GM23338 (cell line): ENCODE measurements around the gene CATSPER3. TPM values are rescaled to one million over a fixed set of nuclear protein-coding genes. Genes with fewer than 3 reads are reported as not detected.

Source experiments
- ATAC-seq: fragments of 200-7000 bp; cut with Tn5 transposase; 3 replicates; pipeline ENCODE4 v1.9.1; 2020
- DNase-seq: peaks from one replicate; pipeline ENCODE4 v3.0.0-alpha.2; 2015; ENCODE audit warnings: low spot score
- H2AFZ ChIP-seq: fragments of 200-600 bp; sonication (generic); 2 replicates; pipeline ENCODE4 v1.8.0; 2016; ENCODE audit warnings: antibody characterized with exemption, mild to moderate bottlenecking, moderate library complexity
- H3F3A ChIP-seq: fragments of 200-600 bp; sonication (generic); replicated peaks from 2 replicates; pipeline ENCODE4 v1.8.0; 2017; ENCODE audit warnings: antibody characterized with exemption, mixed run types, low read depth
- H3K27ac ChIP-seq: fragments of 200-600 bp; sonication (generic); 2 replicates; pipeline ENCODE4 v1.6.1; 2016; ENCODE audit warnings: low read depth
- H3K27me3 ChIP-seq: fragments of 200-600 bp; sonication (generic); 2 replicates; pipeline ENCODE4 v1.8.0; 2016; ENCODE audit warnings: mild to moderate bottlenecking, mixed run types, moderate library complexity; ENCODE audit not compliant: insufficient read depth
- H3K36me3 ChIP-seq: fragments of 200-600 bp; sonication (generic); 2 replicates; pipeline ENCODE4 v1.8.0; 2016; ENCODE audit warnings: mild to moderate bottlenecking; ENCODE audit not compliant: insufficient read depth
- H3K4me1 ChIP-seq: fragments of 200-600 bp; sonication (generic); 2 replicates; pipeline ENCODE4 v1.8.0; 2016; ENCODE audit warnings: mild to moderate bottlenecking, moderate library complexity; ENCODE audit not compliant: insufficient read depth
- H3K4me2 ChIP-seq: fragments of 200-600 bp; sonication (generic); 2 replicates; pipeline ENCODE4 v1.7.1; 2017; ENCODE audit warnings: mixed run types
- H3K4me3 ChIP-seq: fragments of 200-600 bp; sonication (generic); 2 replicates; pipeline ENCODE4 v1.6.1; 2016; ENCODE audit warnings: mixed run types
- H3K79me2 ChIP-seq: fragments of 200-600 bp; sonication (generic); replicated peaks from 2 replicates; pipeline ENCODE4 v1.8.0; 2017; ENCODE audit warnings: mild to moderate bottlenecking; ENCODE audit not compliant: insufficient read depth
- H3K9me2 ChIP-seq: fragments of 200-600 bp; sonication (generic); 2 replicates; pipeline ENCODE4 v1.8.0; 2017; ENCODE audit not compliant: insufficient read depth
- H4K20me1 ChIP-seq: fragments of 200-600 bp; sonication (generic); replicated peaks from 2 replicates; pipeline ENCODE4 v1.8.0; 2017; ENCODE audit warnings: mild to moderate bottlenecking; ENCODE audit not compliant: insufficient read depth
- H3K27ac Mint-ChIP-seq: 2 replicates; pipeline ENCODE4 v1.8.0; 2020; ENCODE audit warnings: inconsistent platforms, mild to moderate bottlenecking, moderate library complexity, mixed read lengths
- H3K27me3 Mint-ChIP-seq: 3 replicates; pipeline ENCODE4 v1.8.0; 2022; ENCODE audit warnings: low read depth, mild to moderate bottlenecking, moderate library complexity, mixed read lengths, inconsistent platforms; ENCODE audit not compliant: insufficient read depth, poor library complexity
- H3K36me3 Mint-ChIP-seq: 3 replicates; pipeline ENCODE4 v1.8.0; 2021; ENCODE audit warnings: low read depth, mild to moderate bottlenecking, inconsistent platforms, moderate library complexity, mixed read lengths
- H3K4me1 Mint-ChIP-seq: 3 replicates; pipeline ENCODE4 v1.8.0; 2020; ENCODE audit warnings: mild to moderate bottlenecking, inconsistent platforms, mixed read lengths
- H3K4me3 Mint-ChIP-seq: 3 replicates; pipeline ENCODE4 v1.8.0; 2021; ENCODE audit warnings: moderate library complexity, mild to moderate bottlenecking, inconsistent platforms, mixed read lengths
- H3K9me3 Mint-ChIP-seq: 3 replicates; pipeline ENCODE4 v1.8.0; 2020; ENCODE audit warnings: moderate library complexity, mild to moderate bottlenecking, inconsistent platforms, mixed read lengths
- CREB1 ChIP-seq: fragments of 250-450 bp; sonication (Bioruptor Pico); IDR thresholded peaks from 2 replicates; pipeline ENCODE4 v1.5.0; 2020; ENCODE audit warnings: low read depth, mild to moderate bottlenecking, moderate library complexity
- EZH2 ChIP-seq: fragments of 200-600 bp; sonication (generic); IDR thresholded peaks from one replicate; pipeline ENCODE4 v1.8.0; 2017; ENCODE audit warnings: antibody characterized with exemption, mild to moderate bottlenecking, low read depth; ENCODE audit not compliant: unreplicated experiment
- EZH2phosphoT487 ChIP-seq: fragments of 200-600 bp; sonication (generic); IDR thresholded peaks from one replicate; pipeline ENCODE4 v1.8.1; 2018; ENCODE audit warnings: antibody characterized with exemption; ENCODE audit not compliant: unreplicated experiment
- JUNB ChIP-seq: IDR thresholded peaks from one replicate; pipeline ENCODE4 v1.6.1; 2016; ENCODE audit warnings: antibody characterized with exemption; ENCODE audit not compliant: unreplicated experiment
- NANOG ChIP-seq: IDR thresholded peaks from 2 replicates; pipeline ENCODE4 v1.6.1; 2016; ENCODE audit warnings: antibody characterized with exemption, borderline replicate concordance
- POLR2AphosphoS5 ChIP-seq: IDR thresholded peaks from 2 replicates; pipeline ENCODE4 v1.6.1; 2016; ENCODE audit warnings: antibody characterized with exemption, low read depth
- STAT1 ChIP-seq: IDR thresholded peaks from one replicate; pipeline ENCODE4 v1.6.1; 2016; ENCODE audit warnings: antibody characterized with exemption; ENCODE audit not compliant: unreplicated experiment
- ZNF114 ChIP-seq: fragments of 250-450 bp; sonication (Bioruptor Pico); IDR thresholded peaks from 2 replicates; pipeline ENCODE4 v1.5.0; 2020; ENCODE audit warnings: mild to moderate bottlenecking, moderate library complexity
- ZNF331 ChIP-seq: fragments of 250-450 bp; sonication (Bioruptor Pico); IDR thresholded peaks from 2 replicates; pipeline ENCODE4 v1.5.0; 2020; ENCODE audit warnings: low read depth, mild to moderate bottlenecking, moderate library complexity
- polyA plus RNA-seq: library from polyadenylated mRNA; unstranded; fragments of >200 nt; fragmentation: Nextera tagmentation; extraction: Ambion mirVana; gene quantifications from 2 replicates; pipeline ENCODE4 v1.2.1, GENCODE V29; 2016
- total RNA-seq: library from RNA; depleted of rRNA; stranded (reverse); fragments of >200 nt; shearing (Covaris generic); gene quantifications from 2 replicates; pipeline ENCODE4 v1.2.3, GENCODE V29; 2014
- TF ChIP-seq, protein P1 (sequence below): IDR thresholded peaks from 2 replicates; pipeline ENCODE4 v1.6.1; 2016; ENCODE audit warnings: antibody characterized with exemption
- TF ChIP-seq, protein P2 (sequence below): IDR thresholded peaks from one replicate; pipeline ENCODE4 v1.6.1; 2018; ENCODE audit warnings: antibody characterized with exemption; ENCODE audit not compliant: unreplicated experiment
- TF ChIP-seq, protein P3 (sequence below), 2 experiments: fragments of 200-600 bp in 1 of 2; sonication (generic) in 1 of 2; conservative IDR thresholded peaks; 2 replicates each; pipeline versions ENCODE4 v1.5.1 to v1.6.1; 2016 to 2017; ENCODE audit warnings: antibody characterized with exemption in 2 of 2, low read depth in 2 of 2, mild to moderate bottlenecking in 2 of 2, moderate library complexity in 1 of 2

Gene CATSPER3
- total and polyA plus RNA-seq, 2 experiments from 2014 or later, result 0.19 TPM; not detected in 1

DNA sequence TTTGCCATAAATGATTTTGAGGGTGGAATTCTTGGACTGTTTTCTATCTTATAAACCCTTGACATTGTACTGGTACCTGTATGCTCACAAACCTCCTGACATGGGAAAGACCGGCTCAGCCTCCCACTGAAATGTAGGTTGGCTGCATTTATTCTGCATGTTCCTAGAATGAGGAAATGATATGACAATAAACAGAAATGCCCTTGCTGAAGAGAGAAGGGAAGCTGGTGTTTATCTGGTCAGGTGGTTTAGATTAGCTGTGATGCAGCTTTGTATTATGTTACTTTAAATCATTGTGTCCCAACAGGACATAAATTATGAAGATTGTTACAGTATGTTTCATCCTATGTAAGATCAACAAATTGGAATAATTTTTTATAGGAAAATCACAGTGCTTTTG lies 23.1 kb upstream of the CATSPER3 start (continued):
- no peak for TF ChIP-seq JUNB
- TF ChIP-seq, protein P1, sequence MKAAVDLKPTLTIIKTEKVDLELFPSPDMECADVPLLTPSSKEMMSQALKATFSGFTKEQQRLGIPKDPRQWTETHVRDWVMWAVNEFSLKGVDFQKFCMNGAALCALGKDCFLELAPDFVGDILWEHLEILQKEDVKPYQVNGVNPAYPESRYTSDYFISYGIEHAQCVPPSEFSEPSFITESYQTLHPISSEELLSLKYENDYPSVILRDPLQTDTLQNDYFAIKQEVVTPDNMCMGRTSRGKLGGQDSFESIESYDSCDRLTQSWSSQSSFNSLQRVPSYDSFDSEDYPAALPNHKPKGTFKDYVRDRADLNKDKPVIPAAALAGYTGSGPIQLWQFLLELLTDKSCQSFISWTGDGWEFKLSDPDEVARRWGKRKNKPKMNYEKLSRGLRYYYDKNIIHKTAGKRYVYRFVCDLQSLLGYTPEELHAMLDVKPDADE, result no peak
- TF ChIP-seq, protein P2, sequence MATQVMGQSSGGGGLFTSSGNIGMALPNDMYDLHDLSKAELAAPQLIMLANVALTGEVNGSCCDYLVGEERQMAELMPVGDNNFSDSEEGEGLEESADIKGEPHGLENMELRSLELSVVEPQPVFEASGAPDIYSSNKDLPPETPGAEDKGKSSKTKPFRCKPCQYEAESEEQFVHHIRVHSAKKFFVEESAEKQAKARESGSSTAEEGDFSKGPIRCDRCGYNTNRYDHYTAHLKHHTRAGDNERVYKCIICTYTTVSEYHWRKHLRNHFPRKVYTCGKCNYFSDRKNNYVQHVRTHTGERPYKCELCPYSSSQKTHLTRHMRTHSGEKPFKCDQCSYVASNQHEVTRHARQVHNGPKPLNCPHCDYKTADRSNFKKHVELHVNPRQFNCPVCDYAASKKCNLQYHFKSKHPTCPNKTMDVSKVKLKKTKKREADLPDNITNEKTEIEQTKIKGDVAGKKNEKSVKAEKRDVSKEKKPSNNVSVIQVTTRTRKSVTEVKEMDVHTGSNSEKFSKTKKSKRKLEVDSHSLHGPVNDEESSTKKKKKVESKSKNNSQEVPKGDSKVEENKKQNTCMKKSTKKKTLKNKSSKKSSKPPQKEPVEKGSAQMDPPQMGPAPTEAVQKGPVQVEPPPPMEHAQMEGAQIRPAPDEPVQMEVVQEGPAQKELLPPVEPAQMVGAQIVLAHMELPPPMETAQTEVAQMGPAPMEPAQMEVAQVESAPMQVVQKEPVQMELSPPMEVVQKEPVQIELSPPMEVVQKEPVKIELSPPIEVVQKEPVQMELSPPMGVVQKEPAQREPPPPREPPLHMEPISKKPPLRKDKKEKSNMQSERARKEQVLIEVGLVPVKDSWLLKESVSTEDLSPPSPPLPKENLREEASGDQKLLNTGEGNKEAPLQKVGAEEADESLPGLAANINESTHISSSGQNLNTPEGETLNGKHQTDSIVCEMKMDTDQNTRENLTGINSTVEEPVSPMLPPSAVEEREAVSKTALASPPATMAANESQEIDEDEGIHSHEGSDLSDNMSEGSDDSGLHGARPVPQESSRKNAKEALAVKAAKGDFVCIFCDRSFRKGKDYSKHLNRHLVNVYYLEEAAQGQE, result no peak

DNA sequence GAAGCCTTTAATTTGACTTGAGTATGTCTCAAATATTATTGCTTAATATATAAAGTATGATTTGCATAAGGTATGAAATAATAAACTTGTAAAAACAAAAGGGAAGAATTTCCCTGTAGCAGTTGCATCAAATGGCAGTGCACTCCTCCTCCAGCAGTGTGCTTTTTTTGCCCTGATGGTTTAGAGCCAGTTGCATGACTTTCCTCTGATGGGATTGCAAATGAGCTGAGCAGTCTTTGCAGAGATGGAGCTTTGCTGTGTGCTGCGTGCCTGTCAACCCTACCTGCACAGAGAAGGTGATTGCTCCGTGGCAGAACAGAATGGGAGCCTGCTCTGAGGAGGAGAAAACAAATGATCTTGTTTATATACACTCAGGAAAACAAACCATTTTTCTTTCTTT lies 22.7 kb upstream of the CATSPER3 start:
- H3K9me3 Mint-ChIP-seq, result no peaks in the 10 kb centered on the region
- no peak overlapping the region for H3K27ac Mint-ChIP-seq
- H3K4me1 Mint-ChIP-seq, result peaks cover 2% of the 10 kb centered on the region; the same call in 2 of the 3 replicates
- H3K79me2 ChIP-seq, result no peaks in the 10 kb centered on the region
- no peaks in the 10 kb centered on the region for H3K36me3 ChIP-seq
- H3K27me3 Mint-ChIP-seq, result peaks cover 1% of the 10 kb centered on the region
- no peaks in the 10 kb centered on the region for H3K9me2 ChIP-seq
- ATAC-seq (peak; percentile 58), DNase-seq (no peak)
- no peak overlapping the region for H3K4me3 Mint-ChIP-seq
- H2AFZ ChIP-seq, result no peak overlapping the region
- no peaks in the 10 kb centered on the region for H4K20me1 ChIP-seq
- H3K27ac ChIP-seq, result no peak overlapping the region
- no peaks in the 10 kb centered on the region for H3F3A ChIP-seq
- no peaks in the 10 kb centered on the region for H3K4me1 ChIP-seq
- H3K4me2 ChIP-seq, result no peak overlapping the region
- no peak overlapping the region for H3K4me3 ChIP-seq
- peaks cover 2% of the 10 kb centered on the region; the same call in 1 of the 3 replicates for H3K36me3 Mint-ChIP-seq
- H3K27me3 ChIP-seq, result no peaks in the 10 kb centered on the region
- TF ChIP-seq EZH2phosphoT487 (no peak), STAT1 (no peak), CREB1 (no peak), ZNF114 (no peak), EZH2 (no peak), JUNB (no peak), NANOG (no peak), POLR2AphosphoS5 (no peak), ZNF331 (no peak)
- TF ChIP-seq, protein P3, sequence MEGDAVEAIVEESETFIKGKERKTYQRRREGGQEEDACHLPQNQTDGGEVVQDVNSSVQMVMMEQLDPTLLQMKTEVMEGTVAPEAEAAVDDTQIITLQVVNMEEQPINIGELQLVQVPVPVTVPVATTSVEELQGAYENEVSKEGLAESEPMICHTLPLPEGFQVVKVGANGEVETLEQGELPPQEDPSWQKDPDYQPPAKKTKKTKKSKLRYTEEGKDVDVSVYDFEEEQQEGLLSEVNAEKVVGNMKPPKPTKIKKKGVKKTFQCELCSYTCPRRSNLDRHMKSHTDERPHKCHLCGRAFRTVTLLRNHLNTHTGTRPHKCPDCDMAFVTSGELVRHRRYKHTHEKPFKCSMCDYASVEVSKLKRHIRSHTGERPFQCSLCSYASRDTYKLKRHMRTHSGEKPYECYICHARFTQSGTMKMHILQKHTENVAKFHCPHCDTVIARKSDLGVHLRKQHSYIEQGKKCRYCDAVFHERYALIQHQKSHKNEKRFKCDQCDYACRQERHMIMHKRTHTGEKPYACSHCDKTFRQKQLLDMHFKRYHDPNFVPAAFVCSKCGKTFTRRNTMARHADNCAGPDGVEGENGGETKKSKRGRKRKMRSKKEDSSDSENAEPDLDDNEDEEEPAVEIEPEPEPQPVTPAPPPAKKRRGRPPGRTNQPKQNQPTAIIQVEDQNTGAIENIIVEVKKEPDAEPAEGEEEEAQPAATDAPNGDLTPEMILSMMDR (conservative IDR thresholded peaks at IDR 0.05; ENCODE audit: low read depth in 2 of 2), result no peak
- TF ChIP-seq, protein P2, result no peak
- TF ChIP-seq, protein P1, result no peak
